Left lung (tissue), 10 donors: ENCODE measurements around the gene RNPEP. TPM values are rescaled to one million over a fixed set of nuclear protein-coding genes. Genes with fewer than 3 reads are reported as not detected.
"Not testable (repeated sequence)": the region's sequence is repeated elsewhere in the genome, so short reads cannot be mapped to it uniquely, and the experiment has no call there.

Experiments
- ATAC-seq: fragments of 200-7000 bp; cut with Tn5 transposase; one replicate; pipeline ENCODE4 v1.9.1; 2020; ENCODE audit warnings: moderate library complexity
- DNase-seq, 4 donors: peaks; one replicate each; pipeline ENCODE4 v3.0.0-alpha.2; 2013 to 2020
- H3K27ac ChIP-seq, 2 donors: fragments of 200-600 bp; sonication (generic) in 1 of 2; one replicate each; pipeline versions ENCODE4 v1.5.0 to v1.8.0; 2020 to 2021
- H3K27me3 ChIP-seq, 2 donors: fragments of 200-600 bp; sonication (generic) in 1 of 2; one replicate each; pipeline versions ENCODE4 v1.5.0 to v1.8.0; 2020 to 2021
- H3K36me3 ChIP-seq, 2 donors: fragments of 200-600 bp; sonication (generic) in 1 of 2; one replicate each; pipeline versions ENCODE4 v1.5.0 to v1.8.0; 2020 to 2021
- H3K4me1 ChIP-seq, 2 donors: fragments of 200-600 bp; one replicate each; pipeline ENCODE4 v1.8.0; 2021
- H3K4me3 ChIP-seq, 2 donors: fragments of 200-600 bp; sonication (generic) in 1 of 2; one replicate each; pipeline versions ENCODE4 v1.5.0 to v1.8.0; 2020 to 2021; ENCODE audit warnings: mild to moderate bottlenecking in 1 of 2
- H3K9me3 ChIP-seq, 2 donors: fragments of 200-600 bp; sonication (generic) in 1 of 2; one replicate each; pipeline versions ENCODE4 v1.5.0 to v1.8.0; 2020 to 2021
- CTCF ChIP-seq, 2 donors: fragments of 200-600 bp; sonication (generic) in 1 of 2; IDR thresholded peaks; one replicate each; pipeline versions ENCODE4 v1.5.0 to v1.8.0; 2021; ENCODE audit warnings: antibody characterized with exemption in 2 of 2
- intact Hi-C, 2 donors: fragments of 100-400 bp; cut with DNase I; formaldehyde crosslinking; loops; one replicate each; pipeline versions ENCODE4 v1.11.2 to v1.14.2; 2022
- polyA plus RNA-seq, 6 donors: library from polyadenylated mRNA; unstranded; fragments of 120-200 nt; gene quantifications; one replicate each; pipeline ENCODE4 v1.2.1, GENCODE V29; 2013; ENCODE audit not compliant: insufficient read length in 6 of 6
- total RNA-seq, 2 donors: library from RNA; stranded (reverse); fragmentation: NEBNext Ultra II Directional; extraction: Animal tissue kit (Norgen Biotek cat#: 25700); gene quantifications; one replicate each; pipeline ENCODE4 v1.2.1, GENCODE V29; 2021
- donor health status: DM: no; HTN: yes; CAD: no.
- donor health status: DM: no; HTN: no; CAD: no.

Gene RNPEP
- total and polyA plus RNA-seq, 8 donors: 56.0 to 81.2 (median 65.3) TPM

GRCh38 chr1:201955009-201955728 is 27.3 kb upstream of the RNPEP start, which contains the start of gene TIMM17A:
Gene TIMM17A (plus strand): TSS chr1:201955503. CDS start chr1:201955527, 24 bp downstream.
- ATAC-seq (peak; percentile 100), DNase-seq (peak; percentile 95 to 98 (median 97))
- H3K27me3 ChIP-seq: no peaks in the 10 kb centered on the region
- H3K36me3 ChIP-seq: peaks cover 0 to 32% of the 10 kb centered on the region in 2 donors
- peak within 1 kb of the TSS; percentile 68 to 70 for H3K4me3 ChIP-seq
- peaks cover 6 to 12% of the 10 kb centered on the region in 2 donors for H3K4me1 ChIP-seq
- TF ChIP-seq CTCF (IDR thresholded peaks at IDR 0.05): peak in 1 of 2 donors; percentile 7
- intact Hi-C loops: no loop called here
- no peaks in the 10 kb centered on the region for H3K9me3 ChIP-seq
- H3K27ac ChIP-seq: peak within 1 kb of the TSS; percentile 78

GRCh38 chr1:201955729-201956143 is 26.7 kb upstream of the RNPEP start:
- H3K4me1 ChIP-seq: peaks cover 6 to 12% of the 10 kb centered on the region in 2 donors
- peak overlapping the region; percentile 68 to 70 for H3K4me3 ChIP-seq
- no peak for DNase-seq
- ATAC-seq: peak; percentile 51
- H3K27me3 ChIP-seq: no peaks in the 10 kb centered on the region
- no peaks in the 10 kb centered on the region for H3K9me3 ChIP-seq
- intact Hi-C loops: no loop called here
- no peak for TF ChIP-seq CTCF (IDR thresholded peaks at IDR 0.05)
- peak overlapping the region; percentile 78 for H3K27ac ChIP-seq
- H3K36me3 ChIP-seq: peaks cover 0 to 38% of the 10 kb centered on the region in 2 donors

- Histone ChIP-seq H3K4me3 (no peak overlapping the region), H3K4me1 (peaks cover 6 to 12% of the 10 kb centered on the region in 2 donors), H3K36me3 (peaks cover 0 to 64% of the 10 kb centered on the region in 2 donors), H3K27me3 (no peaks in the 10 kb centered on the region), H3K9me3 (no peaks in the 10 kb centered on the region), H3K27ac (no peak overlapping the region)
- ATAC-seq (no peak), DNase-seq (no peak)
- intact Hi-C loops: no loop called here
- TF ChIP-seq CTCF (IDR thresholded peaks at IDR 0.05): no peak
Observed at GRCh38 chr1:201958348-201958747, 24.1 kb upstream of the RNPEP start.

GRCh38 chr1:201962382-201962781 is 20.1 kb upstream of the RNPEP start:
- H3K4me3 ChIP-seq, H3K9me3 ChIP-seq, intact Hi-C loops, H3K27ac ChIP-seq, DNase-seq, H3K27me3 ChIP-seq, H3K4me1 ChIP-seq, ATAC-seq: not testable (repeated sequence)
- peaks cover 0 to 98% of the 10 kb centered on the region in 2 donors for H3K36me3 ChIP-seq

- H3K9me3 ChIP-seq: no peaks in the 10 kb centered on the region
- TF ChIP-seq CTCF (IDR thresholded peaks at IDR 0.05): no peak
- peaks cover 0 to 98% of the 10 kb centered on the region in 2 donors for H3K36me3 ChIP-seq
- H3K4me1 ChIP-seq: no peaks in the 10 kb centered on the region
- no peak overlapping the region for H3K27ac ChIP-seq
- H3K27me3 ChIP-seq: no peaks in the 10 kb centered on the region
- intact Hi-C loops: no loop called here
- no peak overlapping the region for H3K4me3 ChIP-seq
- no peak for ATAC-seq
- no peak for DNase-seq
Observed at GRCh38 chr1:201964261-201964660, 18.2 kb upstream of the RNPEP start.
